T47D (cell line): Measurements from ENCODE around the gene TPO.

Source experiments
- DNase-seq, 2 experiments: peaks; one replicate each; pipeline versions ENCODE4 v3.0.0 to v3.0.0-alpha.2; 2011 to 2012; ENCODE audit warnings: low read depth in 1 of 2, low spot score in 1 of 2
- JUND ChIP-seq: IDR thresholded peaks from 2 replicates; pipeline ENCODE4 v1.6.1; 2012; ENCODE audit warnings: low read depth
- in situ Hi-C: cut with HindIII; loops from 2 replicates; pipeline ENCODE4 v1.10.0; 2016; ENCODE audit warnings: low sequenced_read_pairs, low pct_unique_long_range_greater_than_20kb

TPO gene

DNA sequence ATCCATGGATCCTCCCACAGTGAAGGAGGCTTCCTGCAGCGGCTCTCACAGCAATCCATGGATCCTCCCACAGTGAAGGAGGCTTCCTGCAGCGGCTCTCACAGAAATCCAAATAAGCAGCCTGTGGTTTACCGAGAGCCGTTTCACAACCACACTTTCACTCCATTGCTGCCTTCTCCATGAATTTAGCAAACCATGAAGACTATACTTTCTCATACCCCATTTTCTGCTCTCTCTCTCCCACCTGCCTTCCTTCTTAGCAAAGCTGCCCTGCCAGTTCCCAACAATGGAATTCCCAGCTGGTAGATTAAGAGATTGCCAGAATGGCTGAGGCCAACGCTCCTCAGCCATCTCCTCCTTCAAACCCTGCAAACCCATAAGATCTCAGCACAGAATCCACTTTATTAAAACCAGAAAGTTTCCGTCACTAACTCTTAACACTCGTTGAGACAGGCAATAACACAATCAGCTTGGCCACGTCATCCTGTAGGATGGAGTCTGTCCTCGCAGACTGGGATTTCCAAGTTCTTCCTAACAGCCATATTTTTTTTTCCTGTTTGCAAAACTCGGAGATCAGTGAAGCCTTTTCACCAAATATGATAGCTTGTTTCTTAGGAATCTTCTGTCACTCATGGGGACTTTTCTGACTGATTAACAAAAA, 168.8 kb downstream of the TPO start:
- no peak for TF ChIP-seq JUND
- in situ Hi-C loops, result no loop called here
- DNase-seq, result peak in 1 of 2 experiments; percentile 43

- no peak for TF ChIP-seq JUND
- in situ Hi-C loops, result no loop called here
- no peak for DNase-seq
Measured at GRCh38 chr2:1582891-1583341, 169.7 kb downstream of the TPO start.

- DNase-seq, result no peak
- no peak for TF ChIP-seq JUND
- in situ Hi-C loops, result no loop called here
Measured at GRCh38 chr2:1584051-1584531, 170.8 kb downstream of the TPO start.

DNA sequence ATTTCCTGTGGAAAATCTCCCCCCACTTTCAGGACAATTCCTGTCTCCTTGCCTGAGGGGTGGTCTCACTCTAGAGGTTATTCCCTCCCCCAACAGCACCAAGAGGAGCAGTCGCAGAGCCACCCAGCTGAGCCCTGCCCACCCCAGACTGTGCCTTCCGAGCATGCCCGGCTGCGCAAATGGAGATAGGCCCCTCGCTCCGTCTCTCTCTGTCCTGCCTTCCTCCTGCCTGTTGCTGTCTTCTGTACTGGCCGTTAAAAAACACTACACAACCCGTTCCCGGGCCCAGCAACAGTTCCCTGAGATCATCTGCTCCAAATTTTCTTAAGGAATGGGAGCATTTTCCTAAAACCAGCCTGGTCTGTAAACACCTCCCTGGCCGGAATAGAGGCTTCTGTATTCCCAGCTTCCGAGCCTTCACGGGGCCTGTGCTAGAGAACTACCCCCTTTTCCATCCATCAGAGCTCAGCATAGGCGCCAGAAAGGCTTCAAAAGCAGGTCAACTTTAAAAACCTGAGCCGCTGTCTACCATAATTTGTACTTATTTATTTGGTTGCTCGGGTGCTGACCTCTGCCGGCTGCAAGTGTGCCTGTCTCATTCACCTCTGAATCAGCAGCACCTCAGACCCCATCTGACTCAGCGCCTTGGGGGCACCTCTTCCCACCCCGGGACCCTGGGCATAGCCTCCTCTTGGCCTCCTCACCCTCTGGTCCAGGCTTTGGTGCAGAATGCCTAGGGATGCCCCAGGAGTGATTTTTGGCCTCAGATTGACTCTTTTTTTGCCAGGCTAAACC, 171.6 kb downstream of the TPO start:
- in situ Hi-C loops, result no loop called here
- no peak for TF ChIP-seq JUND
- DNase-seq, result no peak

- in situ Hi-C loops, result no loop called here
- no peak for DNase-seq
- TF ChIP-seq JUND, result no peak
Measured at GRCh38 chr2:1585635-1586034, 172.4 kb downstream of the TPO start.

- in situ Hi-C loops, result no loop called here
- no peak for TF ChIP-seq JUND
- DNase-seq, result no peak
Measured at GRCh38 chr2:1586251-1586922, 173.1 kb downstream of the TPO start.

DNA sequence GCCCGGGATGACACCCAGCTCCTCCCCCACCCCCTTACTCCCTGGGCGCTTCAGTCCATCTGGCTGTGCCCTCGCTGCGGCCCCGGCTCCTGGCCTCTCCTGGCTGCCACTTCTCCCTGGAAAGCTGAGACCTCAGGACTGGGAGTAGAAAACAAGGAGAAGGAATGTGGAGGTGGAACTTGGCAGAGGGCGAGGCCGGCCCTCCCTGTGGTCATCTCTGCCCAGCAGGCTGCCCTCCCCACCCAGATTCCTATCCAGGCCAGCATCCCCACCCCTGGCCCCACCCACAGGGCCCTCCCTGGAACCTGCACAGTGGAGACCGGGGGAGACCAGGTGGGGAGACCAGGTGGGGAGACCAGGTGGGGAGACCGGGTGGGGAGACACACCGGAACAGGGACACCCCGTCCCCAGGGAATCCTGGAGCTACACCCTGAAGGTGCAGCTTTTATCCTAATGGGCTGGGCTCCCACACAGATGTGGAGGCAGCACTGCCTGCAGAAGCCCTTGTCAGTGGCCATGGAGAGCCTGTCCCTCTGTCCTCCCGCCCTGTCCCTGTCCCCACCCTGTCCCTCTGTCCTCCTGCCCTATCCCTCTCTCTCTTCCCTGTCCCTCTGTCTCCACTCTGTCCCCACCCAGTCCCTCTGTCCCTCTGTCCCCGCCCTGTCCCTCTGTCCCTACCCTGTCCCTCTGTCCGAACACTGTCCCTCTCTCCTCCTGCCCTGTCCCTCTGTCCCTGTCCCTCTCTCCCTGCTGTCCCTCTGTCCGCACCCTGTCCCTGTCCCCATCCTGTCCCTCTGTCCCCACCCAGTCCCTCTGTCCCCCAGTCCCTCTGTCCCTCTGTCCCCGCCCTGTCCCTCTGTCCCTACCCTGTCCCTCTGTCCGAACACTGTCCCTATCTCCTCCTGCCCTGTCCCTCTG, 173.9 kb downstream of the TPO start:
- no peak for DNase-seq
- no peak for TF ChIP-seq JUND
- in situ Hi-C loops, result no loop called here

DNA sequence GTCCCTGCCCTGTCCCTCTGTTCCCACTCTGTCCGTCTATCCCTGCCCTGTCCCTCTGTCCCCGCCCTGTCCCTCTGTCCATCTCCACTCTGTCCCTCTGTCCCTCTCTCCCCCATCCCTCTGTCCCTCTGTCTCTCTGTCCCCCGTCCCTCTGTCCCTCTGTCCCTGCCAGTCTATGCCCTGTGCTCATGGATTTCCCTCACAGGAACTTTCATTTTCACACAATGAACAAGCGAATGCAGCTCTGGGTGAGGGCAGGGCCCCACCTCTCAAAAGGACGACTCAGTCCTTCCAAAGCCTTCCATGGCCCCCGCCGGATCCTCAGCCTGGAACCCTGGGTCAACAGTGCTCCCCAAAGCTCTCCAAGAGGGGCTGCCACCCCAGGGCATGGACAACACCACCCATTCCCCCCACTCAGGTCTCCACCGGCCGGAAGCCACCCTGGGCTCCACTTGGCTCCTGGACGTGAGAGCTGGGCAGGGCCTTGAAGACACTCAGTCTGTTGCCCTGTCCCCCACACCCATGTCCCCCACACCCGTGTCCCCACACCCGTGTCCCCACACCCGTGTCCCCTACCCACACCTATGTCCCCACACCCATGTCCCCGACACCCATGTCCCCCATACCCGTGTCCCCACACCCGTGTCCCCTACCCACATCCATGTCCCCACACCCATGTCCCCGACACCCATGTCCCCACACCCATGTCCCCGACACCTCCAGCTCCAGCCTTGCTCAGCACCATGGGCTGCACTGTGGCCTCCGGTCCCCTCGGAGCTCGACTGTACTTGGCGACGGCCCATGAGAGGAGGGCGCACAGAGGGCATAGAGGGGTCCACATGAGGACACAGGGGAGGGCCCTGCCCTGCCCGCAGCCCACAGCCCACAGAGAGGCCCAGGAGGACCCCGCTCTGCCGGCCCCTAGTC, 175.1 kb downstream of the TPO start:
- in situ Hi-C loops, result no loop called here
- TF ChIP-seq JUND, result no peak
- no peak for DNase-seq

DNA sequence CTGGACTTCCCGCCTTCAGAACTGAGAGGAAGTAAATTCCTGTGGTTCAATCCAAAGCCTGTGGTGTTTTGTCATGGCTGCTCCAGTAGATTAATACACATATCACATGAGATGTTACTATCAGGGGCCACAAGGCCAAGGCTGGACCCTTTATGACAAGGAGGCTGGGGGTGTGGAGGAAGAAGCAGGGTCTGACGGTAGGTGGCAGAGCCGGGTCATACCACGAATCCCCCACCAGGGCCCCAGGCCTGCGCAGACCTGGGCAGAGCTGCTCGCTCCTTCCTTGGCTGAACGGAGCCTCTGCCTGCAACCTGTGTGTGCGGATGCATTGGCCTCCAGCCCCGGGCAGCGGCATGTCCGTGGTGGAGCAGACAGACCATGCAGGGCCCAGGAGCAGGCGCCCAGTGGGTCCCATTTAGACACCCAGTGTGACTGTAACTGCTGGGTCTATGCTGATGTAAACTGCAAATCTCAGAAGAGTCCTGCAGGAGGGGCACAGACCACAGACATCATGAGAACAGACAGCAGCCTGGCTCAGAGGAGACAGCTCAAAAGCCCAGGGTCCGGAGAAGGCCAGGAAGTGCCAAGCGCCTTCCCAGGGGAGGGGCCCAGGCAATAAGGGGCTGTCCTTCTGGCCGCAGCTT, 175.8 kb downstream of the TPO start:
- in situ Hi-C loops, result no loop called here
- DNase-seq, result no peak
- no peak for TF ChIP-seq JUND

DNA sequence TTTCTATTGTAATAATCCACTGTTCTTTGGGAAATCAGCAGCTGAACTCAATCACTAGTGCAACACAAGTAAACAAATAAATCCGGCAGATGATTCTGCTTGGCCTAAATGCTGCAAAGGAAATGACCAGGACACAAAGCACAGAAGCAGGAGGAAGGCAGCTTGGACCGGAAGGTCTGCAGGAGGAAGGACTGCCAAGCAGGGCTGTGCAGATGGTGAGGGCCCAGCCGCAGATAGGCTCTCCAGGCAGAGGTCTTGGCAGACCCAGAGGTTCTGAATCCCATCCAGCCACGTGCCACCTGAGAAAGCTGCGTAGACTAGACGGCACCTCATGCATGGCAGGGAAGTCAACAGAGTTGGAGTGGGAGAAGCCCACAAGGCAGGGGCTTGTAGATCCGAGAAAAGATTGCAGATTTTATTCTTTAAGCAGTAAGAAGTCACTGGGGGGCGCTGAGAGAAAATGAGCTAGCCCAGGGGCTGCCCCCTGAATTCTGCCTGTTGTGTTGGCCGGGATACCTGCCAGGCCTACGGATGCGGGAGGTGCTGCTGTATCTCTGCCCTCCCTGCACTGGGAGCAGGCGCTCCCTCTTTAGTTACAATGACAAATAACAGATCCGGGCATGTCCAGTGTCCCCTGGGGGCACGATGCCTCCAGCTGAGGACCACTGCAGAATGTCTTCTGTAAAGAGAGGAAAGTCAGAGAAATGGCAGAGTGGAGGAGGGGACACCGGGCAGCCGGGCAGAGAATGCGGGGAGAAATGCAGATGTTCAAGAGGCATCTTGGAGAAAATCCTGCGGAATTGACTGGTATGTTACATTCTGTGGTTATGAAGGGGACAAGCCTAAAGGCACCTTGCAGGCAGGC, 177.6 kb downstream of the TPO start:
- no peak for DNase-seq
- in situ Hi-C loops, result no loop called here
- no peak for TF ChIP-seq JUND
